ENCODE measurements around the gene CCDC85B. TPM values are rescaled to one million over a fixed set of nuclear protein-coding genes. Genes with fewer than 3 reads are reported as not detected.

Gene CCDC85B
- total and polyA plus RNA-seq, 9 donors = 14.2 to 23.9 (median 21.8) TPM

GRCh38 chr11:65850217-65851082 is 40.0 kb upstream of the CCDC85B start:
- 65% methylated on average over 14 of the region's 20 CpGs for WGBS (ENCODE audit: insufficient coverage)
- Histone ChIP-seq H3K27me3 (ENCODE audit: control insufficient read depth, insufficient read depth, low read length) (no peaks in the 10 kb centered on the region), H3K36me3 (ENCODE audit: control insufficient read depth, insufficient read depth, low read length) (peaks cover 43% of the 10 kb centered on the region), H3K27ac (ENCODE audit: low read length) (no peak overlapping the region), H3K4me3 (ENCODE audit: low read length) (no peak overlapping the region), H3K4me1 (ENCODE audit: control insufficient read depth, insufficient read depth, low read length) (no peaks in the 10 kb centered on the region), H3K9me3 (replicated peaks; ENCODE audit: control insufficient read depth, low read depth, low read length) (peaks cover 4% of the 10 kb centered on the region)
- DNase-seq = peak; percentile 9

GRCh38 chr11:65851083-65851579 is 39.3 kb upstream of the CCDC85B start:
- H3K4me1 ChIP-seq (ENCODE audit: control insufficient read depth, insufficient read depth, low read length) = peaks cover 3% of the 10 kb centered on the region
- no peak overlapping the region for H3K27ac ChIP-seq (ENCODE audit: low read length)
- peak; percentile 7 for DNase-seq
- no peaks in the 10 kb centered on the region for H3K27me3 ChIP-seq (ENCODE audit: control insufficient read depth, insufficient read depth, low read length)
- H3K9me3 ChIP-seq (replicated peaks; ENCODE audit: control insufficient read depth, low read depth, low read length) = peaks cover 4% of the 10 kb centered on the region
- 100% methylated on average over 1 of the region's 14 CpGs for WGBS (ENCODE audit: insufficient coverage)
- no peak overlapping the region for H3K4me3 ChIP-seq (ENCODE audit: low read length)
- H3K36me3 ChIP-seq (ENCODE audit: control insufficient read depth, insufficient read depth, low read length) = peaks cover 50% of the 10 kb centered on the region

GRCh38 chr11:65851811-65852507 is 38.5 kb upstream of the CCDC85B start:
- Histone ChIP-seq H3K9me3 (replicated peaks; ENCODE audit: control insufficient read depth, low read depth, low read length) (peaks cover 4% of the 10 kb centered on the region), H3K4me1 (ENCODE audit: control insufficient read depth, insufficient read depth, low read length) (peaks cover 10% of the 10 kb centered on the region), H3K4me3 (ENCODE audit: low read length) (no peak overlapping the region), H3K36me3 (ENCODE audit: control insufficient read depth, insufficient read depth, low read length) (peaks cover 58% of the 10 kb centered on the region), H3K27ac (ENCODE audit: low read length) (no peak overlapping the region), H3K27me3 (ENCODE audit: control insufficient read depth, insufficient read depth, low read length) (no peaks in the 10 kb centered on the region)
- WGBS (ENCODE audit: insufficient coverage) = 97% methylated on average over 5 of the region's 10 CpGs
- peak; percentile 8 for DNase-seq

- peak; percentile 11 for DNase-seq
- Histone ChIP-seq H3K4me3 (ENCODE audit: low read length) (no peak overlapping the region), H3K4me1 (ENCODE audit: control insufficient read depth, insufficient read depth, low read length) (peaks cover 10% of the 10 kb centered on the region), H3K27ac (ENCODE audit: low read length) (no peak overlapping the region), H3K9me3 (replicated peaks; ENCODE audit: control insufficient read depth, low read depth, low read length) (peaks cover 4% of the 10 kb centered on the region), H3K27me3 (ENCODE audit: control insufficient read depth, insufficient read depth, low read length) (no peaks in the 10 kb centered on the region), H3K36me3 (ENCODE audit: control insufficient read depth, insufficient read depth, low read length) (peaks cover 58% of the 10 kb centered on the region)
- WGBS (ENCODE audit: insufficient coverage) = 92% methylated on average over 29 of the region's 33 CpGs
Measured at GRCh38 chr11:65852508-65853245, 37.8 kb upstream of the CCDC85B start.

- H3K27me3 ChIP-seq (ENCODE audit: control insufficient read depth, insufficient read depth, low read length) = no peaks in the 10 kb centered on the region
- no peak overlapping the region for H3K4me3 ChIP-seq (ENCODE audit: low read length)
- no peak overlapping the region for H3K27ac ChIP-seq (ENCODE audit: low read length)
- peaks cover 58% of the 10 kb centered on the region for H3K36me3 ChIP-seq (ENCODE audit: control insufficient read depth, insufficient read depth, low read length)
- no peak for DNase-seq
- peaks cover 10% of the 10 kb centered on the region for H3K4me1 ChIP-seq (ENCODE audit: control insufficient read depth, insufficient read depth, low read length)
- H3K9me3 ChIP-seq (replicated peaks; ENCODE audit: control insufficient read depth, low read depth, low read length) = peaks cover 4% of the 10 kb centered on the region
- 90% methylated on average over 5 of the region's 6 CpGs for WGBS (ENCODE audit: insufficient coverage)
Measured at GRCh38 chr11:65853246-65853979, 37.1 kb upstream of the CCDC85B start.

- DNase-seq = peak; percentile 2
- Histone ChIP-seq H3K36me3 (ENCODE audit: control insufficient read depth, insufficient read depth, low read length) (peaks cover 58% of the 10 kb centered on the region), H3K4me3 (ENCODE audit: low read length) (no peak overlapping the region), H3K27ac (ENCODE audit: low read length) (no peak overlapping the region), H3K4me1 (ENCODE audit: control insufficient read depth, insufficient read depth, low read length) (peaks cover 18% of the 10 kb centered on the region), H3K27me3 (ENCODE audit: control insufficient read depth, insufficient read depth, low read length) (no peaks in the 10 kb centered on the region), H3K9me3 (replicated peaks; ENCODE audit: control insufficient read depth, low read depth, low read length) (peaks cover 4% of the 10 kb centered on the region)
- WGBS (ENCODE audit: insufficient coverage) = 93% methylated on average over 4 of the region's 4 CpGs
Measured at GRCh38 chr11:65854161-65854592, 36.3 kb upstream of the CCDC85B start.

- H3K4me1 ChIP-seq (ENCODE audit: control insufficient read depth, insufficient read depth, low read length) = peaks cover 27% of the 10 kb centered on the region
- H3K9me3 ChIP-seq (replicated peaks; ENCODE audit: control insufficient read depth, low read depth, low read length) = peaks cover 4% of the 10 kb centered on the region
- no peaks in the 10 kb centered on the region for H3K27me3 ChIP-seq (ENCODE audit: control insufficient read depth, insufficient read depth, low read length)
- WGBS (ENCODE audit: insufficient coverage) = 77% methylated on average over 12 of the region's 15 CpGs
- no peak overlapping the region for H3K4me3 ChIP-seq (ENCODE audit: low read length)
- H3K27ac ChIP-seq (ENCODE audit: low read length) = no peak overlapping the region
- DNase-seq = peak; percentile 8
- H3K36me3 ChIP-seq (ENCODE audit: control insufficient read depth, insufficient read depth, low read length) = peaks cover 58% of the 10 kb centered on the region
Measured at GRCh38 chr11:65854852-65855837, 35.3 kb upstream of the CCDC85B start.

- WGBS (ENCODE audit: insufficient coverage) = 90% methylated on average over 10 of the region's 15 CpGs
- Histone ChIP-seq H3K4me1 (ENCODE audit: control insufficient read depth, insufficient read depth, low read length) (peaks cover 29% of the 10 kb centered on the region), H3K27ac (ENCODE audit: low read length) (no peak overlapping the region)
Measured at GRCh38 chr11:65855927-65856363, 34.5 kb upstream of the CCDC85B start.

More at GRCh38 chr11:65855927-65856363, 34.5 kb upstream of the CCDC85B start:
- Histone ChIP-seq H3K36me3 (ENCODE audit: control insufficient read depth, insufficient read depth, low read length) (peaks cover 58% of the 10 kb centered on the region), H3K4me3 (ENCODE audit: low read length) (no peak overlapping the region), H3K27me3 (ENCODE audit: control insufficient read depth, insufficient read depth, low read length) (no peaks in the 10 kb centered on the region), H3K9me3 (replicated peaks; ENCODE audit: control insufficient read depth, low read depth, low read length) (peaks cover 4% of the 10 kb centered on the region)
- DNase-seq = peak; percentile 15

Measured in muscle of leg (tissue), 11 donors.